H9 (cell line): Measurements from ENCODE around the gene C19orf53. TPM values are rescaled to one million over a fixed set of nuclear protein-coding genes. Genes with fewer than 3 reads are reported as not detected.
A peak's percentile ranks its signal among the peaks of the same experiment; 100 is the strongest.

ENCODE experiments used
- DNase-seq: peaks from one replicate; pipeline ENCODE4 v3.0.0-alpha.2; 2017
- H2AFZ ChIP-seq: one replicate; pipeline ENCODE4 v1.6.1; 2013; ENCODE audit warnings: mild to moderate bottlenecking, low read length, control low read depth, moderate library complexity
- H2AK5ac ChIP-seq: 2 replicates; pipeline ENCODE4 v1.6.1; 2013; ENCODE audit warnings: low read length, control low read depth, mixed read lengths; ENCODE audit not compliant: insufficient read length
- H2BK120ac ChIP-seq: one replicate; pipeline ENCODE4 v1.6.1; 2013; ENCODE audit warnings: low read depth, mild to moderate bottlenecking, low read length, control low read depth, inconsistent platforms; ENCODE audit not compliant: poor library complexity, severe bottlenecking
- H2BK12ac ChIP-seq: 2 replicates; pipeline ENCODE4 v1.6.1; 2013; ENCODE audit warnings: low read length, control low read depth, mixed read lengths, low read depth; ENCODE audit not compliant: insufficient read length
- H2BK15ac ChIP-seq: 2 replicates; pipeline ENCODE4 v1.6.1; 2013; ENCODE audit warnings: low read depth, low read length, control low read depth
- H2BK20ac ChIP-seq: one replicate; pipeline ENCODE4 v1.6.1; 2013; ENCODE audit warnings: low read depth, mild to moderate bottlenecking, low read length, control low read depth, inconsistent platforms; ENCODE audit not compliant: poor library complexity, severe bottlenecking
- H2BK5ac ChIP-seq: 2 replicates; pipeline ENCODE4 v1.6.1; 2013; ENCODE audit warnings: low read length, control low read depth, mixed read lengths; ENCODE audit not compliant: insufficient read length
- H3K14ac ChIP-seq: 2 replicates; pipeline ENCODE4 v1.6.1; 2013; ENCODE audit warnings: low read length, control low read depth; ENCODE audit not compliant: insufficient read depth
- H3K18ac ChIP-seq: 2 replicates; pipeline ENCODE4 v1.6.1; 2013; ENCODE audit warnings: low read depth, mild to moderate bottlenecking, mixed read lengths, low read length, control low read depth; ENCODE audit not compliant: insufficient read length
- H3K23ac ChIP-seq: 2 replicates; pipeline ENCODE4 v1.6.1; 2013; ENCODE audit warnings: low read length, control low read depth, mixed read lengths, low read depth; ENCODE audit not compliant: insufficient read length
- H3K23me2 ChIP-seq: 2 replicates; pipeline ENCODE4 v1.6.1; 2013; ENCODE audit warnings: low read depth, mild to moderate bottlenecking, mixed read lengths, low read length, control low read depth; ENCODE audit not compliant: insufficient read length, poor library complexity, severe bottlenecking
- H3K27ac ChIP-seq: 2 replicates; pipeline ENCODE4 v1.5.1; 2013; ENCODE audit warnings: low read length, control low read depth, mixed read lengths, low read depth; ENCODE audit not compliant: insufficient read length
- H3K27me3 ChIP-seq: 2 replicates; pipeline ENCODE4 v1.6.1; 2013; ENCODE audit warnings: low read length, control low read depth, inconsistent platforms; ENCODE audit not compliant: insufficient read depth
- H3K4ac ChIP-seq: 2 replicates; pipeline ENCODE4 v1.6.1; 2013; ENCODE audit warnings: low read depth, mild to moderate bottlenecking, control low read depth, inconsistent platforms, low read length, moderate library complexity
- H3K4me1 ChIP-seq: 2 replicates; pipeline ENCODE4 v1.6.1; 2013; ENCODE audit warnings: low read length, control low read depth, inconsistent platforms; ENCODE audit not compliant: insufficient read depth
- H3K4me2 ChIP-seq: 2 replicates; pipeline ENCODE4 v1.6.1; 2013; ENCODE audit warnings: low read length, control low read depth, mixed read lengths; ENCODE audit not compliant: insufficient read length, insufficient read depth
- H3K56ac ChIP-seq: 2 replicates; pipeline ENCODE4 v1.6.1; 2013; ENCODE audit warnings: low read depth, mild to moderate bottlenecking, mixed read lengths, low read length, control low read depth; ENCODE audit not compliant: insufficient read length
- H3K79me1 ChIP-seq: 2 replicates; pipeline ENCODE4 v1.6.1; 2013; ENCODE audit warnings: low read depth, mild to moderate bottlenecking, moderate library complexity, low read length, control low read depth, inconsistent platforms; ENCODE audit not compliant: insufficient read depth, poor library complexity, severe bottlenecking
- H3K79me2 ChIP-seq: 2 replicates; pipeline ENCODE4 v1.6.1; 2013; ENCODE audit warnings: low read length, control low read depth, inconsistent platforms; ENCODE audit not compliant: insufficient read depth
- H3K9ac ChIP-seq: 2 replicates; pipeline ENCODE4 v1.6.1; 2013; ENCODE audit warnings: low read length, control low read depth, mixed read lengths; ENCODE audit not compliant: insufficient read length; ENCODE audit errors: extremely low read depth
- H3K9me3 ChIP-seq: one replicate; pipeline ENCODE4 v1.6.1; 2013; ENCODE audit warnings: low read depth, low read length, inconsistent platforms; ENCODE audit not compliant: control insufficient read depth
- H3T11ph ChIP-seq: one replicate; pipeline ENCODE4 v1.6.1; 2013; ENCODE audit warnings: mild to moderate bottlenecking, low read length, control low read depth, inconsistent platforms
- H4K20me1 ChIP-seq: one replicate; pipeline ENCODE4 v1.6.1; 2013; ENCODE audit not compliant: control insufficient read depth, insufficient read length, insufficient read depth
- H4K5ac ChIP-seq: 2 replicates; pipeline ENCODE4 v1.6.1; 2013; ENCODE audit warnings: low read depth, mild to moderate bottlenecking, mixed read lengths, low read length, control low read depth; ENCODE audit not compliant: insufficient read length
- H4K8ac ChIP-seq: replicated peaks from 2 replicates; pipeline ENCODE4 v1.6.1; 2013; ENCODE audit warnings: low read length, control low read depth, mixed read lengths, low read depth; ENCODE audit not compliant: insufficient read length
- H4K91ac ChIP-seq: 2 replicates; pipeline ENCODE4 v1.6.1; 2013; ENCODE audit warnings: low read depth, mild to moderate bottlenecking, moderate library complexity, mixed read lengths, low read length, control low read depth; ENCODE audit not compliant: insufficient read length
- H3K27ac Mint-ChIP-seq, 3 experiments: 2 replicates in 2 of 3; 3 replicates in 1 of 3; pipeline ENCODE4 v1.8.0; 2020 to 2021; ENCODE audit warnings: mixed read lengths in 3 of 3, mild to moderate bottlenecking in 1 of 3, moderate library complexity in 1 of 3
- H3K27me3 Mint-ChIP-seq: 2 replicates; pipeline ENCODE4 v1.8.0; 2021; ENCODE audit warnings: low read depth, mild to moderate bottlenecking, moderate library complexity, mixed read lengths
- H3K36me3 Mint-ChIP-seq, 3 experiments: 2 replicates in 2 of 3; 3 replicates in 1 of 3; pipeline ENCODE4 v1.8.0; 2020 to 2021; ENCODE audit warnings: low read depth in 3 of 3, mixed read lengths in 3 of 3; ENCODE audit not compliant: insufficient read depth in 1 of 3
- H3K4me1 Mint-ChIP-seq, 2 experiments: 2 replicates each; pipeline ENCODE4 v1.8.0; 2020; ENCODE audit warnings: mixed read lengths in 2 of 2
- H3K4me3 Mint-ChIP-seq, 2 experiments: 2 replicates in 1 of 2; 3 replicates in 1 of 2; pipeline ENCODE4 v1.8.0; 2020 to 2021; ENCODE audit warnings: mild to moderate bottlenecking in 2 of 2, mixed read lengths in 2 of 2, moderate library complexity in 1 of 2
- H3K9me3 Mint-ChIP-seq, 2 experiments: 2 replicates in 1 of 2; 3 replicates in 1 of 2; pipeline ENCODE4 v1.8.0; 2020; ENCODE audit warnings: mild to moderate bottlenecking in 2 of 2, mixed read lengths in 2 of 2, moderate library complexity in 1 of 2
- CTCF ChIP-seq: fragments of 200-600 bp; sonication (generic); conservative IDR thresholded peaks from 3 replicates; pipeline ENCODE4 v1.8.0; 2021; ENCODE audit warnings: antibody characterized with exemption, mild to moderate bottlenecking
- WGBS: extraction: QIAGEN DNeasy Blood & Tissue Kit; methylation state at CpG from one replicate; pipeline ENCODE4 v1.1.7; 2013; ENCODE audit warnings: missing lambda C conversion rate, low lambda C conversion rate, mixed read lengths; ENCODE audit not compliant: insufficient read length; ENCODE audit errors: extremely low coverage; 5-methylcytosine and 5-hydroxymethylcytosine counted together
- total RNA-seq: library from RNA; stranded (reverse); gene quantifications from 2 replicates; pipeline ENCODE4 v1.2.1, GENCODE V29; 2021

C19orf53 gene
- total RNA-seq, 1 experiment from 2014 or later, result 129 TPM

- Histone ChIP-seq H4K91ac (no peak overlapping the region), H3K27me3 (no peaks in the 10 kb centered on the region), H3K23me2 (no peaks in the 10 kb centered on the region), H4K8ac (no peak overlapping the region), H2BK20ac (no peak overlapping the region), H3K79me1 (no peaks in the 10 kb centered on the region), H2AFZ (no peak overlapping the region), H3K56ac (no peak overlapping the region), H3K14ac (no peak overlapping the region), H3K4me2 (no peak overlapping the region), H4K20me1 (no peaks in the 10 kb centered on the region), H3T11ph (no peak overlapping the region), H2BK12ac (no peak overlapping the region), H3K9ac (no peak overlapping the region), H4K5ac (no peak overlapping the region), H3K23ac (no peak overlapping the region), H3K18ac (no peak overlapping the region), H3K79me2 (no peaks in the 10 kb centered on the region), H2BK120ac (no peak overlapping the region), H3K4ac (no peak overlapping the region), H3K4me1 (no peaks in the 10 kb centered on the region), H3K27ac (no peak overlapping the region), H3K9me3 (no peaks in the 10 kb centered on the region), H2AK5ac (no peak overlapping the region), H2BK15ac (no peak overlapping the region), H2BK5ac (no peak overlapping the region)
- H3K9me3 Mint-ChIP-seq, result no peaks in the 10 kb centered on the region; a peak in 1 of 5 replicates
- no CpG with 5 or more reads among the region's 5 CpGs for WGBS
- H3K4me1 Mint-ChIP-seq, result peaks cover 7 to 19% of the 10 kb centered on the region in 2 experiments
- H3K27me3 Mint-ChIP-seq, result peaks cover 1% of the 10 kb centered on the region; the same call in 1 of the 2 replicates
- DNase-seq, result peak; percentile 83
- peaks cover 26 to 31% (median 30%) of the 10 kb centered on the region in 3 experiments for H3K36me3 Mint-ChIP-seq
- no peak overlapping the region for H3K4me3 Mint-ChIP-seq
- no peak overlapping the region for H3K27ac Mint-ChIP-seq
- no peak for TF ChIP-seq CTCF
Measured at GRCh38 chr19:13781547-13781946, 7.3 kb downstream of the C19orf53 start.
